ENCODE measurements around the gene NEK1. TPM values are rescaled to one million over a fixed set of nuclear protein-coding genes. Genes with fewer than 3 reads are reported as not detected.
"Not testable (repeated sequence)": the region's sequence is repeated elsewhere in the genome, so short reads cannot be mapped to it uniquely, and the experiment has no call there.

The NEK1 gene
- total RNA-seq, 1 donor from 2014 or later: 14.7 TPM

DNA sequence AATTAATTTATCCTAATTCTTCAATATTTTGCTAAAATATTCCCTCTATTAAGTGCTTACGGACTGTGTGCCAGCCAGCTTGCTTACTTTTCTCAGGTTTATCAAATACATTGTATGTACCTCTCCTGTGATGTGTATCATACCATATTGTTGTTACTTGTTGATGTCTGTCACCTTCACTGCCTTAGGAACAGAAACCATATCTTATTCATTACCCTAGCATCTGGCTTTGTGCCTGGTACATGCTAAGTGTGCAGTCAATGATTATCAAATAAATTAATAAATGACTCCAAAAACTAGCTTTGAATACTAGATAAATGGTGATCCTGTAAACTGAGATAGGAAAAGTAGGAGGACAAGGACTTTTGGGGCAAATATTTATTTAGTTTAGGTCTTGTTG is 14.9 kb upstream of the NEK1 start:
- Histone ChIP-seq H3K36me3 (no peaks in the 10 kb centered on the region), H3K27me3 (no peaks in the 10 kb centered on the region), H3K4me1 (peaks cover 20% of the 10 kb centered on the region), H3K4me3 (no peak overlapping the region), H3K9me3 (no peaks in the 10 kb centered on the region), H3K27ac (no peak overlapping the region)
- DNase-seq (ENCODE audit: extremely low spot score in 2 of 2): no peak
- intact Hi-C loops (cut with DNase I): no loop called here
- TF ChIP-seq POLR2AphosphoS5 (IDR thresholded peaks at IDR 0.05; ENCODE audit: insufficient read depth in 1 of 2, low read depth in 1 of 2): no peak
- TF ChIP-seq, protein P1, sequence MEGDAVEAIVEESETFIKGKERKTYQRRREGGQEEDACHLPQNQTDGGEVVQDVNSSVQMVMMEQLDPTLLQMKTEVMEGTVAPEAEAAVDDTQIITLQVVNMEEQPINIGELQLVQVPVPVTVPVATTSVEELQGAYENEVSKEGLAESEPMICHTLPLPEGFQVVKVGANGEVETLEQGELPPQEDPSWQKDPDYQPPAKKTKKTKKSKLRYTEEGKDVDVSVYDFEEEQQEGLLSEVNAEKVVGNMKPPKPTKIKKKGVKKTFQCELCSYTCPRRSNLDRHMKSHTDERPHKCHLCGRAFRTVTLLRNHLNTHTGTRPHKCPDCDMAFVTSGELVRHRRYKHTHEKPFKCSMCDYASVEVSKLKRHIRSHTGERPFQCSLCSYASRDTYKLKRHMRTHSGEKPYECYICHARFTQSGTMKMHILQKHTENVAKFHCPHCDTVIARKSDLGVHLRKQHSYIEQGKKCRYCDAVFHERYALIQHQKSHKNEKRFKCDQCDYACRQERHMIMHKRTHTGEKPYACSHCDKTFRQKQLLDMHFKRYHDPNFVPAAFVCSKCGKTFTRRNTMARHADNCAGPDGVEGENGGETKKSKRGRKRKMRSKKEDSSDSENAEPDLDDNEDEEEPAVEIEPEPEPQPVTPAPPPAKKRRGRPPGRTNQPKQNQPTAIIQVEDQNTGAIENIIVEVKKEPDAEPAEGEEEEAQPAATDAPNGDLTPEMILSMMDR (IDR thresholded peaks at IDR 0.05): no peak
- TF ChIP-seq POLR2A (IDR thresholded peaks at IDR 0.05): no peak

DNA sequence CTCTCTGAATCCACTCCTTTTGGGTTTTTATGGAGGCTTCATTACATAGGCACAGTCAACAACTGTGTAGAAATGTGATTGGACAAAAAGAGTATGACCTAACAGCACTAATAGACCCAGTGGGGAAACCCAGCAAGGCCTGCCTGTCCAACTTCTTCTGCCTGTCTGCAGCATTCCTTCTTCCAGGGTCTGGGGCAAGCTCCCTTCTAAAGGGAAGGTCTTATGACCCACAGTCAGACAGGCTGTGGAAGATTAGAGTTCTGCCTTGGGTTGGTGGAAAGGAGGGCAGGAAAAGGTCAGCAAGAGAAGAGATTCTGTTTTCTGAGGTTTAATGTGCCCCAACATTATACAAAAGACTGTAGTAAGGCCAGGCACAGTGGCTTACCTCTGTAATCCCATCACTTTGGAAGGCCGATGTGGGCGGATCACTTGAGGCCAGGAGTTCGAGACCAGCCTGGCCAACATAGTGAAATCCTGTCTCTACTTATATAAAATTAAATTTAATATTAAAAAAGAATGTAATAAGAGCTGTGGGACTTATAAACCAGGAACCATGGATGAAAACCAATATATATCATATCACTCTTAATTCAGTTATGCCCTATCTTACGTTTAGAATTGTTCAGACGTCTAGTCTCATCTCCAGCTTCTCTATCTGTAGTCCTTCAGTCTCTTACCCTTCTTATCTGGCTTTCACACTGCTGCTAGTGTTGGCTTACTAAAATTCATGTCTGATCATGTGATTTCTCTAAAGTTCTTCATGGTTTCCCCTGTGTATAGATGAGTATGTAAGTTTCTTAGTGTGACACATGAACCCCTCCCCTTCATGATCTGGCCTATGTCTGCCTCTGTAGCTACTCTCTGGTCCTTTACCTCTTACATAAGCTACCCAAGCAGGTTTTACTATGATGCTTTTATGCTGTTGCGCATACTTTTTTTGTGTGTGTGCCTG is 14.2 kb upstream of the NEK1 start:
- intact Hi-C loops (cut with DNase I): no loop called here
- H3K27ac ChIP-seq: no peak overlapping the region
- peaks cover 27% of the 10 kb centered on the region for H3K4me1 ChIP-seq
- no peak overlapping the region for H3K4me3 ChIP-seq
- H3K36me3 ChIP-seq: no peaks in the 10 kb centered on the region
- H3K27me3 ChIP-seq: no peaks in the 10 kb centered on the region
- TF ChIP-seq POLR2AphosphoS5 (IDR thresholded peaks at IDR 0.05; ENCODE audit: insufficient read depth in 1 of 2, low read depth in 1 of 2) (no peak), POLR2A (IDR thresholded peaks at IDR 0.05) (no peak)
- TF ChIP-seq, protein P1 (IDR thresholded peaks at IDR 0.05): no peak
- no peaks in the 10 kb centered on the region for H3K9me3 ChIP-seq
- DNase-seq (ENCODE audit: extremely low spot score in 2 of 2): no peak

DNA sequence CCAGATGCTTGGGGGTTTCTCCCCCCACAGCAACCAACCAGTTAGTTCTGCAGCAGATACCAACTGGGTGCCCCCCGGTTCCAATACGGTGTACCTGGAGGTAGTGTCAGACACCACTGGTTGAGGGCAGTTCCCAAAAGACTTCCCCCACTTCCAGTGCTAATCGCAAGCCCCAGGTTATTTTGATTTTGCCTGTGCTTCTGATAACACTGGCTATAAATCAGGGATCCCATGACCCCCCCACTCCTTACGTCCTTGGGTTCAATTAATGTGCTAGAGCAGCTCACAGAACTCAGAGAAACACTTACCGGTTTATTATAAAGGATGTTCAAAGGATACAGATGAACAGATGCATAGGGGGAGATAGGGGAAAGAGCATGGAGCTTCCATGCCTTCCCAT is 13.5 kb upstream of the NEK1 start:
- Histone ChIP-seq H3K4me3 (no peak overlapping the region), H3K27ac (no peak overlapping the region), H3K36me3 (no peaks in the 10 kb centered on the region), H3K27me3 (no peaks in the 10 kb centered on the region), H3K9me3 (no peaks in the 10 kb centered on the region), H3K4me1 (peaks cover 34% of the 10 kb centered on the region)
- intact Hi-C loops (cut with DNase I): no loop called here
- DNase-seq (ENCODE audit: extremely low spot score in 2 of 2): no peak
- no peak for TF ChIP-seq POLR2AphosphoS5 (IDR thresholded peaks at IDR 0.05; ENCODE audit: insufficient read depth in 1 of 2, low read depth in 1 of 2)
- TF ChIP-seq, protein P1 (IDR thresholded peaks at IDR 0.05): no peak

DNA sequence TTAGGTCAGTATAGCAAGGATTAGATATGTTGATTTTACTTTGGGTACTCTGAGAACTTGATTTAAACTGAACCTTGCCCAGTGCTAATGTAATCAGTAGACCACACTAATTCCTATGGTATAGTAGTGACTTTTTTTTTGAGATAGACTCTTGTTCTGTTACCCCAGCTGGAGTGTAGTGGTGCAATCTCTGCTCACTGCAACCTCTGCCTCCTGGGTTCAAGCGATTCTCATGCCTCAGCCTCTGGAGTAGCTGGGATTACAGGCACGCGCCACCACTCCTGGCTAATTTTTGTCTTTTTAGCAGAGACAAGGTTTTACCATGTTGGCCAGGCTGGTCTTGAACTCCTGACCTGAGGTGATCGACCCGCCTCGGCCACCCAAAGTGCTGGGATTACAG is 11.6 kb upstream of the NEK1 start:
- H3K9me3 ChIP-seq; H3K27ac ChIP-seq; DNase-seq (ENCODE audit: extremely low spot score in 2 of 2); H3K27me3 ChIP-seq; intact Hi-C loops (cut with DNase I); H3K4me3 ChIP-seq; H3K36me3 ChIP-seq: not testable (repeated sequence)
- peaks cover 39% of the 10 kb centered on the region for H3K4me1 ChIP-seq

DNA sequence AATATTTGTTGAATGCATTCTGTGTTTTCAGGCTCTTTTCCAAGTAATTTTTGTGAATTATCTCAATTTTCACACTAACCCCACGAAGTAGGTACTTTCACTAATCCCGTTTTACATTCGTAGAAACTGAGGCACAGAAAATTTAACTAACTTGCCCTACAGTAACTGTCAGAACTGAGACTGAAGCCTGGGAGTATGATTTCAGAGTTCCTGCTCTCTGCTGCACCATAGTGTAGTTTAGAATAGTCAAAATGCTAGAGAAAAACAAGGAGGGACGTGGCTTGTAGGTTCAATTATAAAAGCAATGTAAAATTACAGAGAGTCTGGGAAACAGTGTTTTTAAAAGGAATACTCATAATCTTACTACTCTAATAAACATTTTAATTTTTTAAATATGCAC is 10.2 kb upstream of the NEK1 start:
- no peak for DNase-seq (ENCODE audit: extremely low spot score in 2 of 2)
- Histone ChIP-seq H3K4me1 (peaks cover 40% of the 10 kb centered on the region), H3K9me3 (no peaks in the 10 kb centered on the region), H3K27ac (peak overlapping the region; percentile 97), H3K4me3 (peak overlapping the region in 1 of 2 donors; percentile 83), H3K27me3 (no peaks in the 10 kb centered on the region), H3K36me3 (no peaks in the 10 kb centered on the region)
- intact Hi-C loops (cut with DNase I): no loop called here
- TF ChIP-seq, protein P1 (IDR thresholded peaks at IDR 0.05): no peak
- TF ChIP-seq POLR2A (IDR thresholded peaks at IDR 0.05) (no peak), POLR2AphosphoS5 (IDR thresholded peaks at IDR 0.05; ENCODE audit: insufficient read depth in 1 of 2, low read depth in 1 of 2) (no peak)
